MM.1S (cell line): ENCODE data around the gene FBXW12.

Experiments
- DNase-seq: peaks from one replicate; pipeline ENCODE4 v3.0.0-alpha.2; 2015
- H2AFZ ChIP-seq: fragments of 300-600 bp; sonication (generic); 2 replicates; pipeline ENCODE4 v1.6.0; 2016; ENCODE audit warnings: antibody characterized with exemption, low read length
- H3F3A ChIP-seq: fragments of 300-600 bp; sonication (generic); 2 replicates; pipeline ENCODE4 v1.6.1; 2016; ENCODE audit warnings: mild to moderate bottlenecking, antibody characterized with exemption, low read length, moderate library complexity, mixed read lengths; ENCODE audit not compliant: insufficient read depth
- H3K27ac ChIP-seq: fragments of 300-600 bp; sonication (generic); 2 replicates; pipeline ENCODE4 v1.5.1; 2016; ENCODE audit warnings: mild to moderate bottlenecking, low read length
- H3K27me3 ChIP-seq: fragments of 300-600 bp; sonication (generic); replicated peaks from 2 replicates; pipeline ENCODE4 v1.6.0; 2016; ENCODE audit warnings: low read length; ENCODE audit not compliant: insufficient read depth
- H3K36me3 ChIP-seq: fragments of 300-600 bp; sonication (generic); replicated peaks from 2 replicates; pipeline ENCODE4 v1.6.1; 2016; ENCODE audit warnings: mild to moderate bottlenecking, low read length, mixed read lengths; ENCODE audit not compliant: insufficient read depth
- H3K4me1 ChIP-seq: fragments of 300-600 bp; sonication (generic); 2 replicates; pipeline ENCODE4 v1.6.1; 2016; ENCODE audit warnings: low read length, mixed read lengths
- H3K4me2 ChIP-seq: fragments of 300-600 bp; sonication (generic); 2 replicates; pipeline ENCODE4 v1.6.0; 2016; ENCODE audit warnings: low read depth, low read length
- H3K4me3 ChIP-seq: fragments of 300-600 bp; sonication (generic); 2 replicates; pipeline ENCODE4 v1.5.1; 2016; ENCODE audit warnings: low read length, mixed read lengths
- H3K79me2 ChIP-seq: fragments of 300-600 bp; sonication (generic); 2 replicates; pipeline ENCODE4 v1.6.1; 2016; ENCODE audit warnings: mixed run types, low read length, mixed read lengths
- H3K9ac ChIP-seq: fragments of 300-600 bp; sonication (generic); 2 replicates; pipeline ENCODE4 v1.6.1; 2016; ENCODE audit warnings: low read length, mixed read lengths
- H3K9me2 ChIP-seq: fragments of 300-600 bp; sonication (generic); replicated peaks from 2 replicates; pipeline ENCODE4 v1.6.1; 2016; ENCODE audit warnings: mild to moderate bottlenecking, low read length, mixed read lengths; ENCODE audit not compliant: insufficient read depth
- H3K9me3 ChIP-seq: fragments of 300-600 bp; sonication (generic); replicated peaks from 2 replicates; pipeline ENCODE4 v1.6.1; 2016; ENCODE audit warnings: mild to moderate bottlenecking, low read length, mixed read lengths; ENCODE audit not compliant: insufficient read depth
- H4K20me1 ChIP-seq: fragments of 300-600 bp; sonication (generic); 2 replicates; pipeline ENCODE4 v1.6.1; 2016; ENCODE audit warnings: mild to moderate bottlenecking, low read length, moderate library complexity, mixed read lengths; ENCODE audit not compliant: insufficient read depth
- CTCF ChIP-seq: fragments of 300-600 bp; sonication (generic); IDR thresholded peaks from 2 replicates; pipeline ENCODE4 v1.5.1; 2016; ENCODE audit warnings: antibody characterized with exemption, low read length, mixed read lengths
- EZH2 ChIP-seq: fragments of 300-600 bp; sonication (generic); optimal IDR thresholded peaks from 2 replicates; pipeline ENCODE3; 2017; ENCODE audit warnings: low read depth, mild to moderate bottlenecking, antibody characterized with exemption, low read length, mixed read lengths
- EZH2phosphoT487 ChIP-seq: fragments of 300-600 bp; sonication (generic); IDR thresholded peaks from 2 replicates; pipeline ENCODE4 v1.6.1; 2018; ENCODE audit warnings: antibody characterized with exemption, low read length

The FBXW12 gene

GRCh38 chr3:48423241-48423882 lies 51.3 kb downstream of the FBXW12 start:
- no peak overlapping the region for H3K9ac ChIP-seq
- H3F3A ChIP-seq: no peaks in the 10 kb centered on the region
- no peak for TF ChIP-seq EZH2
- no peak for TF ChIP-seq EZH2phosphoT487
- no peak for TF ChIP-seq CTCF
- H3K4me2 ChIP-seq: no peak overlapping the region
- H3K4me3 ChIP-seq: no peak overlapping the region
- H3K27me3 ChIP-seq: peaks cover 48% of the 10 kb centered on the region
- H3K36me3 ChIP-seq: no peaks in the 10 kb centered on the region
- no peak overlapping the region for H2AFZ ChIP-seq
- no peaks in the 10 kb centered on the region for H3K79me2 ChIP-seq
- H3K9me2 ChIP-seq: no peaks in the 10 kb centered on the region
- no peaks in the 10 kb centered on the region for H3K9me3 ChIP-seq
- no peak for DNase-seq
- no peaks in the 10 kb centered on the region for H3K4me1 ChIP-seq
- H4K20me1 ChIP-seq: no peaks in the 10 kb centered on the region
- no peak overlapping the region for H3K27ac ChIP-seq

GRCh38 chr3:48423883-48424695 lies 52.1 kb downstream of the FBXW12 start:
- Histone ChIP-seq H3K4me1 (no peaks in the 10 kb centered on the region), H3K4me2 (no peak overlapping the region), H2AFZ (no peak overlapping the region), H3F3A (no peaks in the 10 kb centered on the region), H3K27ac (no peak overlapping the region), H3K79me2 (no peaks in the 10 kb centered on the region), H3K27me3 (peaks cover 45% of the 10 kb centered on the region), H4K20me1 (no peaks in the 10 kb centered on the region), H3K9me2 (no peaks in the 10 kb centered on the region), H3K9me3 (no peaks in the 10 kb centered on the region), H3K36me3 (no peaks in the 10 kb centered on the region), H3K4me3 (no peak overlapping the region), H3K9ac (no peak overlapping the region)
- DNase-seq: no peak
- TF ChIP-seq CTCF (no peak), EZH2phosphoT487 (no peak), EZH2 (no peak)

- no peaks in the 10 kb centered on the region for H3K36me3 ChIP-seq
- H3K27ac ChIP-seq: no peak overlapping the region
- no peak overlapping the region for H3K9ac ChIP-seq
- H3K4me3 ChIP-seq: no peak overlapping the region
- H3K27me3 ChIP-seq: peaks cover 41% of the 10 kb centered on the region
- H3K9me3 ChIP-seq: no peaks in the 10 kb centered on the region
- H2AFZ ChIP-seq: no peak overlapping the region
- no peak for DNase-seq
- no peak for TF ChIP-seq CTCF
- TF ChIP-seq EZH2: no peak
- no peak for TF ChIP-seq EZH2phosphoT487
- H3F3A ChIP-seq: peaks cover 5% of the 10 kb centered on the region
- no peaks in the 10 kb centered on the region for H3K9me2 ChIP-seq
- H4K20me1 ChIP-seq: no peaks in the 10 kb centered on the region
- no peaks in the 10 kb centered on the region for H3K79me2 ChIP-seq
- H3K4me2 ChIP-seq: no peak overlapping the region
- no peaks in the 10 kb centered on the region for H3K4me1 ChIP-seq
Observed at GRCh38 chr3:48425281-48425812, 53.3 kb downstream of the FBXW12 start.
